Fibroblast of skin of scalp (primary cell): Measurements from ENCODE around the gene IQCK.
A peak's percentile ranks its signal among the peaks of the same experiment; 100 is the strongest.
"Not testable (repeated sequence)": the region's sequence is repeated elsewhere in the genome, so short reads cannot be mapped to it uniquely, and the experiment has no call there.

ENCODE experiments used
- DNase-seq: peaks from one replicate; pipeline ENCODE4 v3.0.0-alpha.2; 2013

Gene IQCK

DNA sequence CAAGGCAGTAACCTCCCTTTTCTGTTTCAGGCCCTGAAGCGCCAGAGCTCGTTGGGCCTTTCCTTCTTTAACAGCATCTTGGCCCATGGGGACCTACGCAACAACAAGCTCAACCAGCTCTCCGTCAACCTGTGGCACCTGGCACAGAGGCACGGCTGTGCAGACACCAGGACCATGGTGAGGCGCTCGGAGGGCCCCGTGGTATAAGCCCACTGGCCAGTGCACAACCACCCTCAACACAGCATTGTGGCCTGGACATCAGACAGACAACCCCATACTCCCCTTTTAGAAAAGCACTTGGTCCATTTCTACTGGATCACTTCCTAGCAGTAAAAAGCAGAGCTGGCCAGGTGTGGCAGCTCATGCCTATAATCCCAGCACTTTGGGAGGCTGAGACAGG lies 18.6 kb upstream of the IQCK start:
- DNase-seq: no peak

DNA sequence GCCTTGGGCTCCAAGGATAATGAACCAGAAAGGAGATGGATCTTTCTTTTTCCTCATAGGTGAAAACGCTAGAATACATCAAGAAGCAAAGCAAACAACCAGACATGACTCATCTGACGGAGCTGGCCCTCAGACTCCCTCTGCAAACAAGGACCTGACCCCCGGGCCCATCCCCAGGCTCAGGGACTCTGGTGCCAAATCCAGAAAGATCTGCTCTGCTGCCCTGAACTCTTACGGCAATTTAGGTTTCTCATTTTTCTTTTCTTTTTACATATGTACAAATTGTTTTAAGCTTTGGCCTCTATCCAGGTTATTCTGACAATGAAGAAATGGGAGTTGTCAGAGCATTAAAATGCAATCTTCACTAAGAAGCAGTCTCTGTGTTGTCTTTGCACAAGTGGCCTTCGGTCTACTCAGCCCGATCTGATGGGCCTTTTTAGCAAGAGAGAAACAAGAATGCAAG lies 17.7 kb upstream of the IQCK start:
- DNase-seq: no peak

DNA sequence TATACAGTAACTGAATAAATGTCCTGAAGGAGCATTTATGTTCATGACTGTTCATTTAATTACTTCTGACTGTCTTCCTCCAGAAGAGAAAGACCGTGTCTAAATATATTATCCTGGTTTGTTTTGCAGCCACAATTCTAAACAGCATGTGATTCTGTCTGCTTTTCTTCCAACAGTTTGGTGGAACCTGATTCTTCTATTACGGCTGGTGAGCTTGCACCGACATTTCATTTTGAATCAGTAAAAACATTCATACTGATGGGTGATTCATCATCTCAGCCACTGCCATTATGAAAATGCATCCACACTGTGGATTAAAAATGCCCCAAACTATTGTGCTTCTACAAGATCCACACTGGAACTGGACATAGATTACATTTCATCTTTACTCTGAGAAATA lies 17.0 kb upstream of the IQCK start:
- no peak for DNase-seq

DNA sequence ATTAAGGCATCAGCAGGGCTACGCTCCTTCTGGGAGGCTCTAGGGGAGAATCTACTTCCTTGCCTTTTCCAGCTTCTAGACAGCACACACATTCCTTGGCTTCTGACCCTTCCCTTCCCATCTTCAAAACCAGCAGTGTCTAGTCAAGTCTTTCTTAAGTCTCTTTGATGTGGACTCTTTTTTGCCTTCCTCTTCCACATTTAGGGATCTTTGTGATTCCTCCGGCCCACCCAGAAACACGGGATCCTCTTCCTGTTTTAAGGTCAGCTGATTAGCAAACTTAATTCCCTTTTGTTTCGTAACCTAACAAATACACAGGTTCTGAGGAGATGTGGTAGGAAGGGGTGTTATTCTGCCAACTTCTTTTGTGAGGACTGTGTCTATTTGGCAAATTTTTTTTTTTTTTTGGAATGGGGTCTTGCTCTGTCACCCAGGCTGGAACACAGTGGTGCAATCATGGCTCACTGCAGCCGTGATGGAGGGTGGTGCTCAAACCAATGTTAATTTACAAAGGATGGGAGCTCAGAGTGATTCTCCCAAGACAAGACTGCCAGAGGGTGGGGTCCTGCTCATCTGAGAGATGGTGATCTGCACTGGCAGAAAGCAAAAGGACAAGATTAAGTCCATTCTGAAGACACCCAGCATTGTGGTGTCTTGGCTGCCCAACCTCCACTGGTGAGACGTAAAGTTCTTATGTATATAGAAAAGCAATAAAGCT lies 14.7 kb upstream of the IQCK start:
- no peak for DNase-seq

DNA sequence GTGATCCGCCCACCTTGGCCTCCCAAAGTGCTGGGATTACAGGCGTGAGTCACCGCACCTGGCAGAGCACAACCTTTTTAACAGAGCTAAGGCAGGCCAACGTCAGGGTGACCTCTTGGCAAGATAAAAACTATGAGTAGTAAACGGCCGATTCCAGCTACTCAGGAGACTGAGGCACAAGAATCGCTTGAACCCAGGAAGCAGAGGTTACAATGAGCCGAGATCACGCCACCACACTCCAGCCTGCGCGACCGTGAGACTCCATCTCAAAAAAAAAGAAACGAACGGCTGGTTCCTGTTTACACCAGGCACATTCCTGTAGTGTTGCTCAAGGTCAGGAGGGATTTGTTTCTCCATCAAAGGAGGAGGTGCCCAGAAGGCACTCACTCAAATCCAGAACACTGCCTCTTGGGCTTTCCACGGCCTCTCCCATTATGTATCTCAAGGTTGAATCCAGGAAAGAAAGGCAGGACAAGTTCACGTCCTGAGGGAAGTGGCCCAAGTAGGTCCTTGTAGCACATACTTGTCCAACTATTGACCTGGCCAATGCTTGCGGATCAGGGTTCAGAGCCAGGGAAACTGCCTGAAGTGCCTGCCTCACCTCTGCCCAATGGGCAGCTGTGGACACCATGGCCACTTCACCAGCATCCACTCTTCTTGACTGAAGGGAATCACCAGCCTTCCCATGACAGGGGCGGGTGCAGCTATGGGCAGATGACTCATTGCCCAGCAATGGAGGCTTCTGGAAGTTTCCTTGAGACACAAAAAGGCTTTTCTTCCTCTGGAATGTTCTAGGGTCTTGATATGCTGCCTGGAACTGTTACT lies 13.5 kb upstream of the IQCK start:
- DNase-seq: peak; percentile 57

DNA sequence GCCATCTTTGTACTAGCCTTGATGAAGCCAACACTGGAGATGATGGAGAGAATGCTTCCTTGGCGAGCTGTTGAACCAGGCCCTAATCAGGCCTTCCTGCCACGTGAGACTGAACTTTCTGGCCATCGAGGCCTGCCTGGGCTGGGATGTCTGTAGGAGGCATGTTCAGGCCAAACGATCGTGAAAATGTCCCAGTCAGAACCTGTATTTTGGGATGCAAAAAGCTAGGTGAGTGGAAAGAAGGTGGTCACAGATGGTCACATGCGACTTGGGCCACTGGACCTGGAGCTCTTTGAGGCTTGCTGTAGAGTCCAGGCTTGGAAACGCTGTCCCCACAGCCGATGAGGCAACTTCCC lies 12.9 kb upstream of the IQCK start:
- no peak for DNase-seq

DNA sequence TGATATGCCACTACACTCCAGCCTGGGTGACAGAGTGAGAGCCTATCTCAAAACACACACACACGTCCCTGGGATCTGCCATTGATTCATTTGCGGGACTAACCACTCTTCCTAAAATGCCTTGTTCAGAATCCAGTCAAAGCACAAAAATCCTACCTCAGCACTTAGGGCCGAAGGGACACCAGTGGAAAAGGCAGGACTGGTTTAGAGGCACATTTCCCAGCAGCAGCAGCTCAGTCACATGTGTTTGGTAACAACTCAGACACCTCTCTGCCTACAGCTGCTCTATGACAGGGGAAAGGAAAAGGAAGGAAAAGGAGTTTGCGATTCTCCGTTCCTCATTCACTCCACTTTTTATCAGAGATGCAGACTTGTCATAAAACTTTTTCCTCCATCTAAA lies 12.2 kb upstream of the IQCK start:
- DNase-seq: no peak

DNA sequence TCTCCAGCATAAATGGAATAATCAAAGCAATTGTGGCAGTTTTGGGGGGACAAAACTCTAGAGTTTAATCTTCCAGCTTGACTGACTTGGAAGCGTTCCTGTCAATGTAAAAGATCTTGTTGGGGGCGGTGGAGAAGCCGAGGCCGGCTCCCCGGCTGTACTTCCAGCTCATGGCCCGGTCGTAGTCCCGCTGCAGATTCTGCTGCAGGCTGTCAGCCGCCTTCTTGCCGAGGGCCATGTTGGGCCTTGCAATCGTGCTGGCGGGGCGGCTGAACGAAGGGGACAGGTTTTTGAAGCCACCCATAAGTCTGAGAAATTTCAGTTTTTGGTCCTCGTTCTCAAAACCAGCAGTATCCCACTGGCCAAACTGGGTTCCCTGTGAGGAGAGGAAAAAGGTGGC lies 11.2 kb upstream of the IQCK start:
- no peak for DNase-seq

DNA sequence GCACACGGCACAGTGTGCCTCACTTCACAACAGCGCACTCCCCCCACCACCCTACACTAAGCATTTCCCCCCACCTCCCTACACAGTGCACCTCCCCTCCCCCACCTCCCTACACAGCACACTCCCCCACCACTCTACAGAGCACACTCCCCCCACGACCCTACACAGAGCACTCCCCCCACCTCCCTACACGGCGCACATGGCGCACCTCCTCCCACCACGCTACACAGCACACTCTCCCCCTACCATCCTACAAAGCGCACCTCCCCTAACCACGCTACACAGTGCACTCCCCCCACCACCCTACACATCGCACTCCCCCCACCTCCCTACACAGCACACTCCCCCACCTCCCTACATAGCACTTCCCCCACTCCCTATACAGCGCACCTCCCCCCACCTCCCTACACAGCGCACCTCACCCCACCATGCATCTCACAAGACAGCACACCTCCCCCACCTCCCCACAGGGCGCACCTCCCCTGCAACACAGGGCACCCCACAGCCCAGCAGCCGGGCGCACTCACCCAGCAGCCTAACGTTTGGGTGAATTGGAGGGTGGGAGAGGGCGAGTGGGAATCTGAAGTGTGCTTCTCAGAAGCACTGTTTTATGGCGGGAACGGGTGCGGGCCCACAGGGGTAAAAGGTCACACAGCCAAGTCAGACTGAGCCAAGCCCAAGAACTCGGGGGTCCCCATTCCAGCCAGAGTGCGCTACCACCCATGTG lies 10.3 kb upstream of the IQCK start:
- no peak for DNase-seq

DNA sequence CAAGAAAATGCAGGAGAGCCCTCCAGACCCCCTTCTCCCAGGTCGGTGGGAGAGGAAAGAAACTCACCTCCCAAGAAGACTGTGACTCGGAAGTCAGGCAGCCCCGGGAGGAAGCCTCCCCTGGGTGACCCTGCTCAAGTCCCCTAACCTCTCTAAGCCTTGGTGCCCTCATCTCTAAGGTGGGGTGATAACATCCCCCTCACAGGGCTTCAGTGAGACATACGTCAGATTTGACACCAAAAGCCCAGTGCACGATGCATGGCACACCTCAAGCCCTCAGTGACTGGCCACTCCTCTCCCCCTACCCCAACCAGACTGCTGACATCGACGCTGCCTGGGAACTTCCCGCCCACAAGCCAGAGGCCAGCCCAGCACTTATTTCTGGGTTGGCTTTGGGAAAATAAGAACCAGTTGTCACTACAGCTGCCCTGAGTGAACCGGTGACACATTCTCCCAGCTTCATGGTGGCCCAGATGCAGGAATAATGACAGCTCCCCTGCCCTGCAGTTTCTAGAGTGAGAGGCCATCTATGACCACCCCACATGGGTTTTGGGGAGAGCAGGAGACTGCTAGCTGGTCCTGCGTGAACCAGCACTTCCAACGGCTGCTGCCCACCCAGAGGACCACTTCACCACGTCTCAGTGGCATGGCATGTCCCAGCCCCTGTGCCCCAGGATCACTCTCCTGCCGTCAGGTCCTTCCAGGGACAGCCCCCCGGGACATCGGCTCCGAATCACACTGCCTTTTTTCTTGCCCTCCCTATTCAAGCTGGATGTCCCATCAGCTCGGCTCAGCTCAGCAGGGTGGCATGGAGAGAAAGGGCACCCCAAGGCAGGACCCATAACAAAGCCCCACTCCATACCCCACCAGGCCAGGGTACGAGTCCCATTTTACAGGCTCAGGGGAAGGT lies 9.5 kb upstream of the IQCK start:
- no peak for DNase-seq

DNA sequence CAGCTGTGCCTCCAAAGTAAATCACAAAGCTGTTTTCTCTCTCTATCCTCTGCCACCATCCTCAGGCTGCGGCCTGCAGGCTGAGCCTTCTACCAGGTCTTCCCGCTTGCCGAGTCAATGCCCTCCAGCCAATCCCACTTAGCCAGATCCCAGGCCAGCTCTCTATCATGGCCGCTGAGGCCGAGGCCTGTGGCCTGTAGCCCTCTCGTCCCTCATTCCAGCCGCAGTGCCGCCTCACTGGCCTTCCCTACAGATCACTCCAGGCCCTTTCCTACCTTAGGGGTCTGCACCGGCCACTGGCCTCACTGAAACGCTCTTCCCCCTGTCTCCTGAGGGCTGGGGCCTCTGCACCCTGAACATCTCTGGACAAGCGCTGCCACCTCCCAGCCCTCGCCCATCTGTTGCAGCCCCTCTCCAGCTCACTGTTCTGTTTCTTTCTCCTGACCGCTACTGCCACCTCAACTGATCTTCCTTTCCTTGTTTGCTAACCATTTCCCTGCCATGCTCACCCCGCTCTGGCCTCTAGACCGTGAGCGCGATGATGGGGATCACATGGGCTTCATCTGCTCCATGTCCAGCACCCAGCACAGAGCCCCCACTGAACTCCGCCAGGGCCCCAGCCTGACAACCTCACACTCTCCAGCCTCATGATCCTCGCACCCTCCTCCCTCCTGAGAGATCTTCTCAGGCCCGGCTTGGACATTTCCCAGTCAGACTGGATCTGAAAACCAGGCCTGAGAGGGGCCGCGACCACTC lies 8.5 kb upstream of the IQCK start:
- no peak for DNase-seq

DNA sequence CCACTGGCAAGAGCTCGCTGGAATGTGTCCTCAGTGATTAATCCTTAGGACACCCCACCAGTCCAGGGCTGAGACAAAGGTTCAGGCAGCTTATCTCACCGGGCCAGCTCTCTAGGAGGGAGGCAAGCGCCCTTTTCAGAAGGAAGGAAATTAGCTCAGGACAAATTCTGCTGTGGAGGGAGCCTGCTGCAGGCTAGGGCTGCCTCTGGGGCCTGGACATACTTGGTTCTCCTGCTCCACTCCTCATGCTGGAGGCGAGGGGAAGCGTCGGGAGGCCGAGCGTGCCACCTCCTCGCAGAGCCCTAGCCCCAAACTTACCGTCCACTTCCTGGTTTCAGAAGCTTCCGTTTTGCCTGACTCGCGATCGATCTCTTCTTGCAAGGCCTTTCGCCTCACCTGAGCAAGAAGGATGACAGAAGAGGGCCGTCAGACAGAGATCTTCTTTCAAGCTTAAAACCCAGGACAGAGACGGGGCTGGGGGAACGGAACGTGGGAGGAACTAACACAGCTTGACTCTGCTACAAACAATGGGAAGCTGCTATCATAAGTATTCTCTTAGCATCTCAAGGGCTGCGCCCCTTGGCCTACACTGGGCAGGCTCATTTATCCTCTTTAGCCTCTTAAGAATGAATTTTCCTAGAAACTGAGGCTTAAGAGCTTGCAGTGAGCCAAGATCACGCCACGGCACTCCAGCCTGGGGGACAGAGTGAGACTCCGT lies 7.7 kb upstream of the IQCK start:
- DNase-seq: no peak

DNA sequence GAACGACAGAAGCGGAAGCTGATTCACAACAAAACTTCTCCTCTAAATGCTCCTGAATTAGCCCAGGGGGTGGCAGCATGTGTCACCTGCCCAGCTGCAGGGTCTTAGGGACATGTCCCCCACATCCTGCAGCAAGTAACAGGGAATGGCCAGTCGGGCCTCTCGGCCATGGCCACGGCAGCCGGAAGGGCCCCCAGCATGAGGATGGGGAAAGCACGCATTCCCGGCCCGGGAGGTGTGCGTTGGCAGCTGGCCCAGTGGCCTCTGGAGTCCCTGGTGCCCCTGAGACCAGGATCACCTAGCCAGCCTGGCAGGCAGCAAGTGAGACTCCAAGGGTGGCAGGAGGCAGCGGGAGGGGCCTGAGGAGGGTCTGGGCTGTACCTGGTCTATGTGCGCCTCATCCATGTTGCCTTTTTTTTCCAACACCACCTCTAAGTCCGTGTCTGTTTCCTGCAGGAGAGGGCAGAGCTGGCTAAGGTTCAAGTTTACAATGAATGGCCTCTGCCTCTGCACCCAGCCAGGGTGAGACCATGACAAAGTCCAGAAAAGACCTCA lies 7.0 kb upstream of the IQCK start:
- no peak for DNase-seq

DNA sequence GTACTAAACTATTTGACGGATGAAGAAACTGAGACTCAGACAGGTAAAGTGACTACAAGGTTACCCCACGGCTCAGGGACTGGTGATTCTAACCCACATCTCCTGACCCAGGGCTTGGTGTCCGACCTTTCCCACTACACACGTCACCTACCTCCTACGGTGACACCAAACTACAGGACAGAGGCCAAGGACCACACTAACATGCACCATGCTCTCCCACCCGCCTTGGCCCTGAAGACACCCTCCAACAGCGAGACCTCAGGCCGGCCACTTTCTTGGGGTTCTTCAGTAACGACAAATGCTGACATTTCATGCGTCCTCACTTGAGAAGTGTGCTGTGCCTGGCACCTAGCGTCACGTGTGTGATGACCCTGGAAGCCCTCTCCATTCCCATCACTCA lies 6.4 kb upstream of the IQCK start:
- DNase-seq: no peak

DNA sequence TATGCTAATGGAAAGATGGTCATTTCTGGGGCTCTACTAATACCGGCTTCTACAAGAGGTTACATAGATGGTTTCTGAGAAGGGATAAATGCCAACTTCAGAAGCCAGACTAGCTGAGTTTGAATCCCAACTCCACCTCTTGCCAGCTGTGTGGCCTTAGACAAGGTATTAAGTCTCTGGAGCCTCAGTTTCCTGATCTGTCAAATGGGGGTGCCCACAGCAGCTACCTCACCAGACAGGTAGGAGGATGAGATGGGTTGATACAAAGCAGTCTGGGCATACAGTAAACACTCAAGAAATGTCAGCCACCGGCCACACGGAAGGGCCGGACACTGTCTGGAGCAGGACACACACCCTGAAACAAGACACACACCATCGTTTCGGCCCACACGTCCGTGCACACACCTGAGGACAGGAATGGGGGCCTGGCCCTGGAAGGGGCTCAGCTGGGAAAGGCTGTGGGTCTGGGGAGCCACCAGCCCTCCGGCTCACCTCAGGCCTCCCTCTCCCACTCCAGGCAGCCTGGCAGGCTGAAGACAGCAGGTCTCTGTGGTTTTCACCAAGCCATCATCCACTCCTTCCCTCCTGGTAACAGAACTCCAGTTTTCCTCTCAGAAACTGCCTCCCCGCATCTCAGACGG lies 5.5 kb upstream of the IQCK start:
- no peak for DNase-seq

DNA sequence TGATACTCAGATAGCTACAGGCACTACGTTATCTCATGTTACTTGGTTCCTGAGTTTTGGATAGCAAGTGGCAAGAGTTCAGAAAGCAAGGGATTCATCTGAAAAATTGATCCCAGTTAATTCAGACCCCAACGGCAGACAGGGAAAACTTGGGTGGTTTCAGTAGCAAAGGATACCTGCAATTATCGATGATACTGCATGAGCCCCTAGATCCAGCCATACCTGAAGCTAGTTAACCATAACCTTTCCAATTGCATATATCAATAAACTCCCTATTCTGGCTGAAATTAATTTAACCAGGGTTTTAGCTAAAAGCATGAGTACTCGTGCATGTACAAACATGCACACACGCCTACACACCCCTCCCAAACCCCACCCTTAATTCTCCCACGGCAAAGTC lies 4.4 kb upstream of the IQCK start:
- no peak for DNase-seq

DNA sequence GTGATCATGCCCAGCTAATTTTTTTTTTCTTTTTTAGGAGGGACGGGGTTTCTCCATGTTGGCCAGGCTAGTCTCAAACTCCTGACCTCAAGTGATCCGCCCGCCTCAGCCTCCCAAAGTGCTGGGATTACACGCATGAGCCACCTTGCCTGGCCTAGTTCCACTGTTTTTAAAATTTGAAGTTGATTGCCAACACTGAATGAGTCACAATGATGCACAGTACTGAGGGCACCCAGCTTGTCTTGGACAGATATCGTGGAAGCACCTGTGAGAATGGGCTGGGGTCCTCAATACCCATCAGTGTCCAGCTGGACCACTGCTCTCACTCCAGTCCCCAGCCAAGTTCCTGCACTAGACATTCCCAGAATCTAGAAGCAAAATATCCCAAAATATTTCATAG lies 2.5 kb upstream of the IQCK start:
- DNase-seq: no peak

DNA sequence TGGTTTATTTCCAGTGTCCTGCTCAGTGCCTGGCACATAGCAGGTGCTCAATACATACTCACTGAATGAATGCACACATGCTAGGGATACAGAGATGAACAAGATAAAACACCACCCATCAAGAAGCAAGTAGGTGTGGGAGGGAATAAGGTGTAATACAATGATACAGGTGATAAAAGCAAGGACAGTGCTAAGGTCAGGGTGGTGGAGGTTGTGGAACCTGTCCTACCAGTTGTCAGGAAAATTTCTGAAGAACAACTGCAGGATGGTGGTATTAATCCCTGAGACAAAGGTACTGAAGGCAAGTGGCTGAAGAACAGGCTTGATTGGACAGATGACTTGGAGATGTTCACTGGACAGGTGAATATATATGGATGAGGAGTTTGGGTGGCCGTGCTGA lies 1.9 kb upstream of the IQCK start:
- DNase-seq: no peak

DNA sequence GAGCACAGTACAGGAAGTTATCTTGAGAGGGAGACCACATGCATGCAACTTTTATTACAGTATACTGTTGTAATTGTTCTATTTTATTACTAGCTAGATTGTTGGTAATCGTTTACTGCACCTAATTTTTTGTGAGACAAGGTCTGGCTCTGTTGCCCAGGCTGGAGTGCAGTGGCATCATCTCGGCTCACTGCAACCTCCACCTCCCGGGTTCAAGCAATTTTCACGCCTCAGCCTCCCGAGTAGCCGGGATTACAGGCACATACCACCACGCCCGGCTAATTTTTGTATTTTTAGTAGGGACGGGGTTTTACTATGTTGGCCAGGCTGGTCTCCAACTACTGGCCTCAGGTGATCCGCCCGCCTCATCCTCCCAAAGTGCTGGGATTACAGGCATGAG lies 1.3 kb upstream of the IQCK start:
- DNase-seq: not testable (repeated sequence)

DNA sequence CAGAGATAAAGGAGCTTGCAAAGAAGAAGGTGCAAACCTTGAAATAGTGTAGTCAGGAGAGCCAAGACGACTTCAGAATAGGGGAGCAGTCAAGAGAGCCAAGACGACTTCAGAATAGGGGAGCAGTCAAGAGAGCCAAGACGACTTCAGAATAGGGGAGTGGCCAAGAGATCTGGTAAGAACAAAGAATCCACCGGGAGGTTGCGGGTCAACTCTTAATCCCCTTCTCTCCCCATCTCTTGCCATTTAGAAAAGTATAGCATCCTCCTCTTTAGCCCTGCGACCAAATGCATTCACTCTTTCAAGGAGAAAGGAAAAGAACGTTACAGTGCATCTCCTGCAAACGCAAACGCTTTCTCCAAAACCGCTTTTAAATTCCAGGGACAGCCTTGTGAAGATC lies 757 bp upstream of the IQCK start:
- no peak for DNase-seq
